Peyer's patch (tissue), 4 donors: ENCODE measurements around the gene ZFYVE19. TPM values are rescaled to one million over a fixed set of nuclear protein-coding genes. Genes with fewer than 3 reads are reported as not detected.

Source experiments
- DNase-seq, 3 donors: peaks; one replicate each; pipeline ENCODE4 v3.0.0-alpha.2; 2017 to 2019
- H3K27ac ChIP-seq, 4 donors: fragments of 200-600 bp; sonication (generic); one replicate each; pipeline ENCODE4 v1.5.1; 2016 to 2019
- H3K27me3 ChIP-seq, 2 donors: fragments of 200-600 bp; sonication (generic); one replicate each; pipeline ENCODE4 v1.5.1; 2019
- H3K36me3 ChIP-seq, 3 donors: fragments of 200-600 bp; sonication (generic); one replicate each; pipeline ENCODE4 v1.5.1; 2016 to 2019
- H3K4me1 ChIP-seq, 4 donors: fragments of 200-600 bp; sonication (generic); one replicate each; pipeline ENCODE4 v1.5.1; 2016 to 2019
- H3K4me3 ChIP-seq, 4 donors: fragments of 200-600 bp; sonication (generic); 1 replicate in 3 of 4; 2 replicates in 1 of 4; pipeline ENCODE4 v1.5.1; 2016 to 2019; ENCODE audit warnings: mild to moderate bottlenecking in 1 of 4
- H3K9me3 ChIP-seq, 4 donors: fragments of 200-600 bp; sonication (generic); one replicate each; pipeline ENCODE4 v1.5.1; 2016 to 2019; ENCODE audit warnings: mild to moderate bottlenecking in 1 of 4
- POLR2A ChIP-seq, 2 donors: fragments of 450-650 bp; IDR thresholded peaks; one replicate each; pipeline ENCODE4 v1.5.1; 2017; ENCODE audit warnings: antibody characterized with exemption in 2 of 2, mild to moderate bottlenecking in 2 of 2, moderate library complexity in 2 of 2
- total RNA-seq, 4 donors: library from RNA; depleted of rRNA; stranded (reverse); fragments of >200 nt; gene quantifications; one replicate each; pipeline ENCODE4 v1.1.0, GENCODE V29; 2016
- TF ChIP-seq, protein P1 (sequence below), 6 experiments: fragments of 450-650 bp in 4 of 6; fragments of 200-600 bp in 2 of 6; sonication (generic) in 1 of 6; IDR thresholded peaks; one replicate each; pipeline ENCODE4 v1.5.1; 2017 to 2019; ENCODE audit warnings: antibody characterized with exemption in 6 of 6, mild to moderate bottlenecking in 3 of 6, moderate library complexity in 1 of 6

ZFYVE19 gene
- total RNA-seq, 4 donors from 2014 or later = 56.9 to 110 (median 79.9) TPM

- no peaks in the 10 kb centered on the region for H3K27me3 ChIP-seq
- H3K36me3 ChIP-seq = peaks cover 0 to 19% (median 0%) of the 10 kb centered on the region in 3 donors
- TF ChIP-seq POLR2A (IDR thresholded peaks at IDR 0.05) = no peak
- TF ChIP-seq, protein P1, sequence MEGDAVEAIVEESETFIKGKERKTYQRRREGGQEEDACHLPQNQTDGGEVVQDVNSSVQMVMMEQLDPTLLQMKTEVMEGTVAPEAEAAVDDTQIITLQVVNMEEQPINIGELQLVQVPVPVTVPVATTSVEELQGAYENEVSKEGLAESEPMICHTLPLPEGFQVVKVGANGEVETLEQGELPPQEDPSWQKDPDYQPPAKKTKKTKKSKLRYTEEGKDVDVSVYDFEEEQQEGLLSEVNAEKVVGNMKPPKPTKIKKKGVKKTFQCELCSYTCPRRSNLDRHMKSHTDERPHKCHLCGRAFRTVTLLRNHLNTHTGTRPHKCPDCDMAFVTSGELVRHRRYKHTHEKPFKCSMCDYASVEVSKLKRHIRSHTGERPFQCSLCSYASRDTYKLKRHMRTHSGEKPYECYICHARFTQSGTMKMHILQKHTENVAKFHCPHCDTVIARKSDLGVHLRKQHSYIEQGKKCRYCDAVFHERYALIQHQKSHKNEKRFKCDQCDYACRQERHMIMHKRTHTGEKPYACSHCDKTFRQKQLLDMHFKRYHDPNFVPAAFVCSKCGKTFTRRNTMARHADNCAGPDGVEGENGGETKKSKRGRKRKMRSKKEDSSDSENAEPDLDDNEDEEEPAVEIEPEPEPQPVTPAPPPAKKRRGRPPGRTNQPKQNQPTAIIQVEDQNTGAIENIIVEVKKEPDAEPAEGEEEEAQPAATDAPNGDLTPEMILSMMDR (IDR thresholded peaks at IDR 0.05) = no peak
- H3K4me3 ChIP-seq = peak overlapping the region; percentile 70 to 94 (median 90)
- DNase-seq = no peak
- no peaks in the 10 kb centered on the region for H3K9me3 ChIP-seq
- peaks cover 0 to 46% (median 11%) of the 10 kb centered on the region in 4 donors for H3K4me1 ChIP-seq
- peak overlapping the region; percentile 91 to 97 (median 96) for H3K27ac ChIP-seq
These were observed 1.1 kb downstream of the ZFYVE19 start for GRCh38 chr15:40807888-40808461.

GRCh38 chr15:40808861-40809450, 2.1 kb downstream of the ZFYVE19 start:
- peak overlapping the region in 1 of 4 donors; percentile 92 for H3K4me3 ChIP-seq
- TF ChIP-seq, protein P1 (IDR thresholded peaks at IDR 0.05) = no peak
- no peak for TF ChIP-seq POLR2A (IDR thresholded peaks at IDR 0.05)
- DNase-seq = no peak

DNA sequence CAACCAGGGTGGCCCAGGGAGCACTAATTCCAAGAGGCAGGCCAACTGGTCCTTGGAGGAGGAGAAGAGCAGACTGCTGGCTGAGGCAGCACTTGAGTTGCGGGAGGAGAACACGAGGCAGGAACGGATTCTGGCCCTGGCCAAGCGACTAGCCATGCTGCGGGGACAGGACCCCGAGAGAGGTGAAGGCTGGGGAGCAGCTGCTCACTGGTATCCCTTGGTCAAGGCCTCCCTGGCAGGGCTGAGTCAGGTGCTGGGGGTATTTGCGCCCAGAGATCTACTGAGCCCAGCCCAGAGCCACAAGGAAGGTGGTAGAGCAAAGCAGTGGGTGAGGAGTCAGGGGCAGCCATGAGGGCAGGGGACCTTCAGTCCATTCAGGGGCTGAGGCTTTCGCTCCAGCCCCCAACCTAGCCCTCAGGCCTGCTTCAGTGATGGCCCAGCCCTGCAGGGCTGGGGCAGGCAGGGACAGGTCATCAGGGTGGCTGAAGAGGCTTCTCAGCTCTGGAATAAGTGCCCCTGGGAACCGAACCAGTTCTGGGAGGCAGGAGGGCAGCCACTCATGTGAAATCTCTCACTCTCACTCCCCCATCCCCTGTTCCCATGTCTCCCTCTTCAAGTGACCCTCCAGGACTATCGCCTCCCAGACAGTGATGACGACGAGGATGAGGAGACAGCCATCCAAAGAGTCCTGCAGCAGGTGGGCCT, 6.0 kb downstream of the ZFYVE19 start:
- no peak overlapping the region for H3K4me3 ChIP-seq
- no peaks in the 10 kb centered on the region for H3K27me3 ChIP-seq
- no peak overlapping the region for H3K27ac ChIP-seq
- no peaks in the 10 kb centered on the region for H3K9me3 ChIP-seq
- DNase-seq = no peak
- H3K4me1 ChIP-seq = peaks cover 0 to 14% (median 5%) of the 10 kb centered on the region in 4 donors
- peaks cover 0 to 42% (median 0%) of the 10 kb centered on the region in 3 donors for H3K36me3 ChIP-seq
- TF ChIP-seq, protein P1 (IDR thresholded peaks at IDR 0.05) = no peak
- TF ChIP-seq POLR2A (IDR thresholded peaks at IDR 0.05) = no peak

More at GRCh38 chr15:40808861-40809450, 2.1 kb downstream of the ZFYVE19 start:
- H3K27me3 ChIP-seq = no peaks in the 10 kb centered on the region
- no peaks in the 10 kb centered on the region for H3K9me3 ChIP-seq
- H3K4me1 ChIP-seq = peaks cover 0 to 36% (median 11%) of the 10 kb centered on the region in 4 donors
- H3K36me3 ChIP-seq = peaks cover 0 to 29% (median 0%) of the 10 kb centered on the region in 3 donors
- H3K27ac ChIP-seq = peak overlapping the region in 1 of 4 donors; percentile 97

- H3K9me3 ChIP-seq = no peaks in the 10 kb centered on the region
- no peaks in the 10 kb centered on the region for H3K4me1 ChIP-seq
- DNase-seq = no peak
- peaks cover 0 to 34% (median 0%) of the 10 kb centered on the region in 3 donors for H3K36me3 ChIP-seq
- no peak for TF ChIP-seq POLR2A (IDR thresholded peaks at IDR 0.05)
- TF ChIP-seq, protein P1 (IDR thresholded peaks at IDR 0.05) = no peak
- H3K4me3 ChIP-seq = no peak overlapping the region
- no peaks in the 10 kb centered on the region for H3K27me3 ChIP-seq
- H3K27ac ChIP-seq = no peak overlapping the region
These were observed 8.3 kb downstream of the ZFYVE19 start for GRCh38 chr15:40815042-40815698.

DNA sequence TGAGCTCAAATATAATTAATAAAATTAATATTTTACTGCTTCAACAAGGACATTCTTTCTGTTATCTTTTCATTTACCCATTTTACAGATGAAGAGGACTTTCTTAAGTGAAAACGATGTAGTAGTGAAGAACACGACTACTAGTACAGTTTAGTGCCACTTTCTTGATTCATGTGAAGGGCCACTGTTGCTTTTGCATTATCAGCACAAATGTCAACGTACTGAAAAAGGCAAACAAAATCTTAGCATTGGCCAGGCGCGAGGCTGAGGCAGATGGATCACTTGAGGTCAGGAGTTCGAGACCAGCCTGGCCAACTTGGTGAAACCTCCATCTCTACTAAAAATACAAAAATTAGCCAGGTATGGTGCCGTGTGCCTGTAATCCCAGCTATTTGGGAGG, 12.2 kb downstream of the ZFYVE19 start:
- no peak for TF ChIP-seq POLR2A (IDR thresholded peaks at IDR 0.05)
- TF ChIP-seq, protein P1 (IDR thresholded peaks at IDR 0.05) = no peak
- DNase-seq = no peak
- Histone ChIP-seq H3K4me3 (no peak overlapping the region), H3K36me3 (peaks cover 0 to 12% (median 0%) of the 10 kb centered on the region in 3 donors), H3K9me3 (no peaks in the 10 kb centered on the region), H3K4me1 (no peaks in the 10 kb centered on the region), H3K27me3 (no peaks in the 10 kb centered on the region), H3K27ac (no peak overlapping the region)
